CD4-positive, alpha-beta T cell treated with Interleukin-15 for 4 hours (primary cell): ENCODE data around the gene APOC4.

Experiments
- DNase-seq: peaks from one replicate; pipeline ENCODE4 v3.0.0-alpha.2; 2020; ENCODE audit warnings: low spot score

Gene APOC4

GRCh38 chr19:44993926-44994537 is 52.0 kb downstream of the APOC4 start:
- DNase-seq: no peak
